ENCODE measurements around the gene RNF103.
"Not testable (repeated sequence)": the region's sequence is repeated elsewhere in the genome, so short reads cannot be mapped to it uniquely, and the experiment has no call there.

The RNF103 gene

DNA sequence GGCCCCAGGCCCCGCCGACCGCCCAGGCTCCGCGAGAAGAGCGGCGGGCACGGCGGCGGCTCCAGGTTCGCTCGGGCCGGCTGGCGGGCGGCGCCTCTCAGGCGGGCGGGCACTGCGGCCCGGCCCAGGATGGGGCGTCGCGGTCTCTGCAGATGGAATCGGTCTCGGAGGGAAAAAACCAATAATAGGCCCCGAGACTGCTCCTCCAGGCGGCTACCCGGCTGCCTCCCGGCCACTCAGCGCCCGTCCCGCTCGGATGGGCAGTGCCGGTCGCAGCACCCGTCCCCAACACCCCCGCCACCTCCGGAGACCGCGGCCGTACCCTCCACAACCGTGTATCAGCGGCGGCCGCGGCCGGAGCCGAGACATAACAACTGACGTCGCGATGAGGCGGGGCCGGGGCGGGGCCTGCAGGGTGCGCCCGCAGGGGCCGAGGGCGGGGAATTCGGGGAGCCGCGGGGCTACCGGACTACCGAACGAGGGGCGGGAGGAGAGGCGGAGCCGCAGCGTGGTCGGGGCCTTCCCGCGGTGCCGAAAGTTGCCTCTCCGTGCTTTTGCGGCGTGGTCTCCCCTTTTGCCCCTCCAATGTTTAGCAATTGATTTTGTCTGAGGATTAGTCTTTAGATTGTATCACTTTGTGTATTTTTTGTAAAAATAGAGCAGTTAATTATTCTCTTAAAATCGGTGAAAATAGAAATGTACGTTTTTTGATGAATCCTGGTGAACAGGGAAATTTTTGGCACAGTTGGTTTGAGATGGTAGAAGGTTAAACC, at the start of gene RNF103:
Gene RNF103 (minus strand): TSS at position 372 of the 773 bp plus-strand sequence. CDS start 979 bp downstream, outside the sequence.
- peak; percentile 96 for DNase-seq

- DNase-seq = no peak
These were observed 49.3 kb upstream of the RNF103 start for GRCh38 chr2:86673011-86673410.

DNA sequence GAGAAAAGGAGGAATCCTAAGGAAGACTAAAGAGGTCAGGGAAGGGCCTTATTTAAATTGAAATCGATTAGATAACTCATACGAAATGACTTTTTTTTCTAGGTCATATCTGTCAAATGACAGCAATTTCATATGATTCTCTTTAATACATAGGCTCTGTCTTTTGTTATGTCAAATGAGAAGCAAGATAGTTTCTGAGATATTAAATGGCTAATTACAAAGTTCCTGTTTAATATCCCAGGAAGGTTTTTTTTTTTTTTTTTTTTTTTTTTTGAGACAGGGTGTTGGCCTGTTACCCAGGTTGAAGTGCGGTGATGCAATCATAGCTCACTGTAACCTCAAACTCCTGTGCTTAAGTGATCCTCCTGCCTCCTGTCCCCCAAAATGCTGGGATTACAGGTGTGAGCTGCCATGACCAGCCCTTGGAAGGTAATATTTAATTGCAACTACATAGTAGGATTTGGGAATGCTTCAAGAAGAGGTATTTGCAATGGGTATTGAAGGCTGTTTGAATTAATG, 48.4 kb upstream of the RNF103 start:
- no peak for DNase-seq

DNA sequence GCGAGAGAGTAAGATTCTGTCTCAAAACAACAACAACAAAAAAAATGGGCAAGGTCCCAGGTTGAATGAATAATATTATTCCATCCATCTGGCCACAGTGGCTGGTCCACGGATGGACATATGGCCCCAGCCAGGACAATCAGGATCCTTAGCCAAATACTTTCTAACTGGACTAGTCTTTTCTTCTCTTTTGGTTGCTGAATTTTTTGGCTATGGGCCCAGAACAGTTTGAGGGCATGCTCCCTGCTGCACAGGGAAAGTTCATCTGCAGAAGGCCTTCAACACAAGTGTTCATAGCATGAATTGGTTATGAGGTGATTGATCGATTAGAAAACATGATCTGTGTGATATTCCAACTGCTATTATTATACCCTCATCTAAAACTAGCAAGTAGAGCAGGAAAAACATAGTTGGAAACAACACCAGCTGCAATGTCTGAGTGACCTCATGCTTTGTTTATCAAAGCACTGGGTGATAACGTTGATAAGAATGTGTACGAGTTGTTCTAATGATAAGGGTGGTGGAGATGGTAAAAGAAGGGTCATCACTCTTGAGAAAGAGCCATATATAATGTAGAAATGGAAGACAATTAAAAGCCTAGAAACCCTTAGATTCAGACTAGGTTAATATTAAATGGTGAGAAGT, 47.8 kb upstream of the RNF103 start:
- no peak for DNase-seq

DNA sequence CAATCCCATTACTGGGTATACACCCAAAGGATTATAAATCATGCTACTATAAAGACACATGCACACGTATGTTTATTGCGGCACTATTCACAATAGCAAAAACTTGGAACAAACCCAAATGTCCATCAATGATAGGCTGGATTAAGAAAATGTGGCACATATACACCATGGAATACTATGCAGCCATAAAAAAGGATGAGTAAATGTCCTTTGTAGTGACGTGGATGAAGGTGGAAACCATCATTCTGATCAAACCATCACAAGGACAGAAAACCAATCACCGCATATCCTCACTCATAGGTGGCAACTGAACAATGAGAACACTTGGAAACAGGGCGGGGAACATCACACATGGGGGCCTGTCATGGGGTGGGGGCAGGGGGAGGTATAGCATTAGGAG, 45.7 kb upstream of the RNF103 start:
- DNase-seq = not testable (repeated sequence)

GRCh38 chr2:86661333-86661732, 37.7 kb upstream of the RNF103 start:
- DNase-seq = no peak

GRCh38 chr2:86650188-86650587, 26.5 kb upstream of the RNF103 start:
- no peak for DNase-seq

DNA sequence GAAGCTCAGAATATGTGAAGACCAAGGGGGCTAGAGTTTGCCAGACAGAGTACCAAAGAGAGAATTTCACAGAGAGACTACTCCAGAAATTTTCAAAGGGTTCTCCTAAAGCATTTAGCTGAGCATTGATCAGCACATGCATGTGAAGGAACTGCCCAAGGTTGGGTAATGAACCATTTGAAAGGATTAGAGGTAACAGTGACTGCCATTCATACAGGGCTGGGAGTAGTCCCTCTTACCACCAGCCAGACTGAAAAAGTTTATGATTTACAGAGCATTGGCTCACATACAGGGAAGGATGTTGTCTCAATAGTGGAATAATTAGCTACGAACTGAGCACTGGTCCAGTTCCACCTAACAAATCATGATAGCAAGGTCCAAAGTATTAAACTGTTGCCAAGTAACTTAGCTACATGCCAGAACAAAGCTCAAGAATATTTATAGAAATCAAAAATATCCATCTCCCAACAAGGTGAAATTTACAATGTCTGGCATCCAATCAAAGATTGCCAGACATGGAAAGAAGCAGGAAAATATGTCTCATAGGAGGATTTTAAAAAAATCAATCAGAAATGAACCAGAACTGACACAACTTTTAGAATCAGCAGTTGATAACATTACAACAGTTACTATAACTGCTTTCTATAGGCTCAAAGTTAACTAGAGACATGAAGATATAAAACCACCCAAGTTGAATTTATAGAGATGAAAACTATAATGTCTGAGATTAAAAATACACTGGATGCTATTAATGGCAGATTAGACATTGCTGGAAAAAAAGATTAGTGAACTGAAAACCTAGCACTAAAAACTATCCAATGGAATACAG, 25.7 kb upstream of the RNF103 start:
- DNase-seq = no peak

GRCh38 chr2:86648681-86649080, 25.0 kb upstream of the RNF103 start:
- no peak for DNase-seq

- no peak for DNase-seq
These were observed 23.2 kb upstream of the RNF103 start for GRCh38 chr2:86646865-86647264.

- no peak for DNase-seq
These were observed 22.7 kb upstream of the RNF103 start for GRCh38 chr2:86646329-86646728.

GRCh38 chr2:86645752-86646151, 22.1 kb upstream of the RNF103 start:
- DNase-seq = no peak

GRCh38 chr2:86638712-86639111, 15.0 kb upstream of the RNF103 start:
- DNase-seq = no peak

GRCh38 chr2:86636842-86637241, 13.2 kb upstream of the RNF103 start:
- no peak for DNase-seq

DNA sequence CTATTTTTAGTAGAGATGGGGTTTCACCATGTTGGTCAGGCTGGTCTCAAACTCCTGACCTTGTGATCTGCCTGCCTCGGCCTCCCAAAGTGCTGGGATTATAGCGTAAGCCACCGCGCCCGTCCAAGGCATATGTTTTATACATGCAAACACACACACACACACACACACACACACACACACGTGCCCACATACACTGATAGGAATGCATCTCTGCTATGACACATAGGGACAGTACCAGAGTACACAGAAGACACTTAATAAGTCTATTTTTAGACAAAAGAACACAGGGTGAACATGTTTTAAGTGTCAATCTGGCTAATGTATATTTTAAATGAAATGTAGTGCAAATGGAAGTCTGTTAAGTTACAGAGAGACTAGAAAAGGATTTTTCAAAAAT, 10.7 kb upstream of the RNF103 start:
- DNase-seq = no peak

- DNase-seq = no peak
These were observed 9.5 kb upstream of the RNF103 start for GRCh38 chr2:86633155-86633651.

DNA sequence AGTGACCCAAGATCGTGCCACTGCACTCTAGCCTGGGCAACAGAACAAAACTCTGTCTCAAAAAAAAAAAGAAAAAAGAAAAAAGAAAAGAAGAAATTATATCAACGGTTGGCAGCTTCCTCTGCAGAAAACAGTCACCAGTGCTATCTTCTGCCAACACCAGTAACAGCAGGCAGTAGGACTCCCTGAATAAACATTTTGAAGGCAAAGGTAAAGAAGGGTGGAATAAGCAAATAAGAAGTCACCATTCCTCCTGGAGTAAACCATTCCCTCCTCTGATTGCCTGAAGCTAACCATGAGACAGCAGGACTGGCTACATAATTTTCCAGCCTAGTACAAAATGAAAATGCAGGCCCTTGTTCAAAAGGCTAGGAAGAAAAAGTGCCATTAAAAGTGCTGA, 9.0 kb upstream of the RNF103 start:
- no peak for DNase-seq

- no peak for DNase-seq
These were observed 8.3 kb upstream of the RNF103 start for GRCh38 chr2:86631846-86632485.

GRCh38 chr2:86628091-86628522, 4.4 kb upstream of the RNF103 start:
- no peak for DNase-seq

DNA sequence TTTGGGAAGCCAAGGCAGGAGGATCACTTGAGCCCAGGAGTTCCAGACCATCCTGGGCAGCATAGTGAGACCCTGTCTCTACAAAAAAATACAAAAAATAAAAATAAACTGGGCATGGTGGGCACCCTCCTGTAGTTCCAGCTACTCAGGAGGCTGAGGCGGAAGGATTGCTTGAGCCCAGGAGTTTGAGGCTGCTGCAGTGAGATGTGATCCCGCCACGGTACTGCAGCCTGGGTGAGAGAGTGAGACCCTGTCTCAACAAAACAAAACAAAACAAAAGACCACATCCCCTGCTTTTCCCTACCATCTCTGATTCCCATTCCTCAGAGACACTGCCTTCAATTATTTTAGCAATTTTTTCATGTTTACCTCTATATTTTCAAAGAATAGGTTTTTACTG, 3.9 kb upstream of the RNF103 start:
- DNase-seq = no peak

- DNase-seq = no peak
These were observed 1.4 kb upstream of the RNF103 start for GRCh38 chr2:86625096-86625495.

DNA sequence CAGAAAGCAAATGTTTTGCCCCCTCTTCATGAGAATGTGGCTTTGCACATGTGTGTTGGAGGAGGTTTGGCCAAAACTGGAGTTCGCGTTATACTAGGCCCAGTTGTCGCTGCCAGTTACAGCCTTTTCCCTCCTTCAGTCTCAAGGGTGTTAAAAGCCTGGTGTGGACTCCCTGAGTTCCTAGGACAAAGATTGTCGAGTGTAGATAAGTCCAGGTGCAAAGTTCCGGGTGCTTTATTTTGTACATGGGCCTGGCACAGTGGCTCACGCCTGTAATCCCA, 542 bp upstream of the RNF103 start:
- DNase-seq = no peak

DNA sequence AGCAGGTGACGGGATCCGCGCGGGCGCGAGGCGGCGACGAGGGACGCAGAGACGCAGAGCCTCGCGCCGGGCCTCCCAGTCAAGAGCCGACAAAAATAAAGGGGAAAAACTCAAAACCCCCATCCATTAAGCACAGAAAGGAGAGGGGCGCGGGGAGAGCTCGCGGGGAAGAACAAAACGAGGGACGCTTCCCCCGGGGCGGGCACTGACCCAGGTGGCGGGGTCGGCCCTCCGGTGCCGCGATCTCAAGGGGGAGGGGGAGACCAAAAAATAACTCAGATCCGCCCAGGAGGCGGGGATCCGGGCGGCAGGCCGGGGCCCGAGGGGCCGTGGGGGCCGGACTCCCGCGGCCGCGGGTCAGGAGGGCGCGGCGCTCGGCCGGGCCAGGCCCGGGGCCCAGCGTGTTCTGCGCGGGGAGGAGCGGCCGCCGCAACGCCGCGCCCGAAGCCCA, 597 bp downstream of the RNF103 start:
- DNase-seq = peak; percentile 59
